Tibial nerve (tissue), 4 donors: Measurements from ENCODE around the gene GAL3ST2. TPM values are rescaled to one million over a fixed set of nuclear protein-coding genes. Genes with fewer than 3 reads are reported as not detected.

Experiments
- DNase-seq, 2 donors: peaks; one replicate each; pipeline ENCODE4 v3.0.0-alpha.2; 2019; ENCODE audit warnings: low spot score in 2 of 2
- H3K27ac ChIP-seq, 4 donors: fragments of 200-600 bp; sonication (generic) in 3 of 4; one replicate each; pipeline ENCODE4 v1.5.1; 2017 to 2019; ENCODE audit warnings: mild to moderate bottlenecking in 1 of 4
- H3K27me3 ChIP-seq, 2 donors: fragments of 200-600 bp; sonication (generic) in 1 of 2; one replicate each; pipeline versions ENCODE4 v1.5.1 to v1.6.0; 2017 to 2019
- H3K36me3 ChIP-seq, 3 donors: fragments of 200-600 bp; sonication (generic); one replicate each; pipeline ENCODE4 v1.5.1; 2018 to 2019
- H3K4me1 ChIP-seq, 4 donors: fragments of 200-600 bp; sonication (generic) in 3 of 4; one replicate each; pipeline ENCODE4 v1.5.1; 2017 to 2019
- H3K4me3 ChIP-seq, 4 donors: fragments of 200-600 bp; sonication (generic) in 3 of 4; one replicate each; pipeline ENCODE4 v1.5.1; 2017 to 2019; ENCODE audit warnings: mild to moderate bottlenecking in 1 of 4, moderate library complexity in 1 of 4
- H3K9me3 ChIP-seq, 4 donors: fragments of 200-600 bp; sonication (generic) in 3 of 4; one replicate each; pipeline ENCODE4 v1.5.1; 2017 to 2019
- EP300 ChIP-seq, 2 donors: sonication (generic); formaldehyde crosslinking; IDR thresholded peaks; one replicate each; pipeline ENCODE4 v1.6.1; 2017; ENCODE audit warnings: antibody characterized with exemption in 2 of 2, mild to moderate bottlenecking in 1 of 2
- POLR2A ChIP-seq, 2 donors: fragments of 450-650 bp; IDR thresholded peaks; one replicate each; pipeline ENCODE4 v1.6.1; 2017; ENCODE audit warnings: antibody characterized with exemption in 2 of 2, mild to moderate bottlenecking in 2 of 2, moderate library complexity in 2 of 2
- WGBS, 2 donors: methylation state at CpG; one replicate each; pipeline ENCODE4 v1.1.5; 2018; 5-methylcytosine and 5-hydroxymethylcytosine counted together
- total RNA-seq, 4 donors: library from RNA; depleted of rRNA; stranded (reverse); fragments of >200 nt; gene quantifications; one replicate each; pipeline ENCODE4 v1.1.0, GENCODE V29; 2016
- TF ChIP-seq, protein P1 (sequence below), 5 experiments: fragments of 200-600 bp in 3 of 5; fragments of 450-650 bp in 2 of 5; sonication (generic) in 3 of 5; IDR thresholded peaks; one replicate each; pipeline ENCODE4 v1.5.1; 2016 to 2019; ENCODE audit warnings: antibody characterized with exemption in 5 of 5, mild to moderate bottlenecking in 3 of 5, moderate library complexity in 2 of 5

The GAL3ST2 gene
- total RNA-seq, 4 donors from 2014 or later = 0.21 to 3.9 (median 0.30) TPM; not detected in 1

DNA sequence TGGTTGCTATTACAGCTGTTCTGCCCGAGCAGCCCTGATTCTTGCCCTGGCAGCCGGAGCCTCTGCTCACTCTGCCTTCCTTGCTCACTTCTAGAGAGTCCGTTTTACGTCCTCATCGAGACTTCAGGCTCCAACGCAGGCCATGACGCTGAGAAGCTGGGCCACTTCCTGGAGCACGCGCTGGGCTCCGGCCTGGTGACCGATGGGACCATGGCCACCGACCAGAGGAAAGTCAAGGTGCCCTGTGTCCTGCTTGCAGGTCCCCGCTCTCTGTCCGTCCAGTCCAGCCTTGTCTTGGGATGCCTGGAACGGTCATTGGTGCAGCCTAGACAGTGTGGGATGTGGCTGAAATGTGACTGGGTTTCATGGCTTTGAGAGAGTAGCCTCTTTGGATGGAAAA is 25.5 kb upstream of the GAL3ST2 start:
- Histone ChIP-seq H3K27me3 (no peaks in the 10 kb centered on the region), H3K9me3 (peaks cover 0 to 3% (median under 1%) of the 10 kb centered on the region in 4 donors), H3K4me3 (no peak overlapping the region), H3K36me3 (peaks cover 0 to 98% (median 0%) of the 10 kb centered on the region in 3 donors), H3K4me1 (peaks cover 0 to 12% (median 0%) of the 10 kb centered on the region in 4 donors), H3K27ac (no peak overlapping the region)
- 85% methylated on average over 15 of the region's 15 CpGs for WGBS, 2 donors
- TF ChIP-seq, protein P1, sequence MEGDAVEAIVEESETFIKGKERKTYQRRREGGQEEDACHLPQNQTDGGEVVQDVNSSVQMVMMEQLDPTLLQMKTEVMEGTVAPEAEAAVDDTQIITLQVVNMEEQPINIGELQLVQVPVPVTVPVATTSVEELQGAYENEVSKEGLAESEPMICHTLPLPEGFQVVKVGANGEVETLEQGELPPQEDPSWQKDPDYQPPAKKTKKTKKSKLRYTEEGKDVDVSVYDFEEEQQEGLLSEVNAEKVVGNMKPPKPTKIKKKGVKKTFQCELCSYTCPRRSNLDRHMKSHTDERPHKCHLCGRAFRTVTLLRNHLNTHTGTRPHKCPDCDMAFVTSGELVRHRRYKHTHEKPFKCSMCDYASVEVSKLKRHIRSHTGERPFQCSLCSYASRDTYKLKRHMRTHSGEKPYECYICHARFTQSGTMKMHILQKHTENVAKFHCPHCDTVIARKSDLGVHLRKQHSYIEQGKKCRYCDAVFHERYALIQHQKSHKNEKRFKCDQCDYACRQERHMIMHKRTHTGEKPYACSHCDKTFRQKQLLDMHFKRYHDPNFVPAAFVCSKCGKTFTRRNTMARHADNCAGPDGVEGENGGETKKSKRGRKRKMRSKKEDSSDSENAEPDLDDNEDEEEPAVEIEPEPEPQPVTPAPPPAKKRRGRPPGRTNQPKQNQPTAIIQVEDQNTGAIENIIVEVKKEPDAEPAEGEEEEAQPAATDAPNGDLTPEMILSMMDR (IDR thresholded peaks at IDR 0.05) = no peak
- TF ChIP-seq POLR2A (IDR thresholded peaks at IDR 0.05) (no peak), EP300 (IDR thresholded peaks at IDR 0.05) (no peak)
- DNase-seq = no peak

DNA sequence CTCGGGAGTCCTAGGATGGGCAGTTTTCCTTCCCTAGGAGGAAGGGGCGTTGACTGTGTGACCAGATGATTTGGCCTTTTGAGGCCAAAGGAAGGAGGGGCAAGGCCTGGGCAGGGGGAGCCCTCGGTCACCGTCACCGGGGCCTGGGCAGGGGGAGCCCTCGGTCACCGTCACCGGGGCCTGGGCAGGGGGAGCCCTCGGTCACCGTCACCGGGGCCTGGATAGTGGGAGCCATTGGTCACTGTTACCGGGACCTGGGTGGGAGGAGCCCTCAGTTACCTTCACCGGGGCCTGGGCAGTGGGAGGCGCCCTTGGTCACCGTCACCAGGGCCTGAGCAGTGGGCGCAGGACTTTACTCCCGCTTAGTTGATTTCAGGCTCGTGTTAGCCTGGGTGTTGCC is 24.8 kb upstream of the GAL3ST2 start:
- Histone ChIP-seq H3K4me1 (peaks cover 0 to 12% (median 0%) of the 10 kb centered on the region in 4 donors), H3K27ac (no peak overlapping the region), H3K27me3 (no peaks in the 10 kb centered on the region), H3K9me3 (no peaks in the 10 kb centered on the region), H3K36me3 (peaks cover 0 to 98% (median 0%) of the 10 kb centered on the region in 3 donors), H3K4me3 (no peak overlapping the region)
- DNase-seq = no peak
- 87 to 88% methylated on average over 10 to 18 of the region's 18 CpGs for WGBS, 2 donors
- TF ChIP-seq, protein P1 (IDR thresholded peaks at IDR 0.05) = no peak

DNA sequence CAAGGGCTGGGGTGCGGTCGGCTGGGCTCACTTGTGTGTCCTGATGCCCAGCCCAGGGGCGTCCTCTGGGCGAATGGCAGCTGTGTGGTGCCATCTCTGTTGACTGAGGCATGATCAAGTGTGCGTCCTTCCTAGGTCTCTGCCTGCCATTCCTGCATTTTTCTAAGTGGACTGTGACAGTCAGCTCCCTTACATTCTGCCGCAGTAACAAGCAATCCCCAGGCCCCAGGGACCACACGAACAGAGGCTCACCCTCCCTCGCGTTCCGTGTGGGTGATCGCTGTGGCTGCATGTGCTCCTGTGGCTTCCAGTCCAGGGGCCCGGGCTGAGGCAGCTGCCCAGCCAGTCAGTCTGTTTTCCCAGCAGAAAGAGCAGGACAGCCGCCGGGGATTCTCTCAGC is 24.4 kb upstream of the GAL3ST2 start:
- H3K9me3 ChIP-seq = no peaks in the 10 kb centered on the region
- no peak for DNase-seq
- TF ChIP-seq POLR2A (IDR thresholded peaks at IDR 0.05) (no peak), EP300 (IDR thresholded peaks at IDR 0.05) (no peak)
- TF ChIP-seq, protein P1 (IDR thresholded peaks at IDR 0.05) = no peak
- WGBS, 2 donors = 88 to 100% methylated on average over 7 to 8 of the region's 14 CpGs
- no peaks in the 10 kb centered on the region for H3K27me3 ChIP-seq
- peaks cover 0 to 98% (median 0%) of the 10 kb centered on the region in 3 donors for H3K36me3 ChIP-seq
- H3K4me1 ChIP-seq = peaks cover 0 to 12% (median 0%) of the 10 kb centered on the region in 4 donors
- H3K4me3 ChIP-seq = no peak overlapping the region
- H3K27ac ChIP-seq = no peak overlapping the region

DNA sequence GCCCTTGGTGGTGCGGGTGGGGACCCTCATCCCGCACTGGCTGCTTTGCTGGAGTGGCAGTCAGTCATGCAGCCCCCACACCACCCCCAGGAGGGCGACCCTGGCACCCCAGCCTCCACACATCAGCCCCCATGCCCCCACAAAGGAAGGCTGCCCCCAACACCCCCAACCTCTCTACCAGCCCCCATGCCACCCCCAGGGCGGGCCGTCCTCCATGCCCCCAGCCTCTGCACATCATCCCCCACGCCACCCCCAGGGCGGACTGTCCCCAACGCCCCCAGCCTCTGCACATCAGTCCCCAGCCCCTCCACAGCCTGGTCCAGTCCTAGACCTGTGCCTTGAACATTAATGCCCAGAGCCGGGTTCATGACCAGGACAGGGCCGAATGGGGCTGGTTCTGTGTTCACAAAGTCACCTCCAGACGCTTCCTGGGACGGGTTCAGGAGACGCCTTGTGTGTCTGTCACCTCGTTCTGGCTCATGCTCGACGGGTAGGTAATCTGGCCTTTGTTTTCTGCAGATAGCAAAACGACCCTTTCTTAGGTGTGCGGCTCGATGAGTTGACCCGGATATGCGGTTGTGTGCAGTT is 23.8 kb upstream of the GAL3ST2 start:
- no peaks in the 10 kb centered on the region for H3K27me3 ChIP-seq
- peaks cover 0 to 98% (median 0%) of the 10 kb centered on the region in 3 donors for H3K36me3 ChIP-seq
- H3K9me3 ChIP-seq = no peaks in the 10 kb centered on the region
- TF ChIP-seq EP300 (IDR thresholded peaks at IDR 0.05) (no peak), POLR2A (IDR thresholded peaks at IDR 0.05) (no peak)
- TF ChIP-seq, protein P1 (IDR thresholded peaks at IDR 0.05) = no peak
- H3K27ac ChIP-seq = no peak overlapping the region
- H3K4me1 ChIP-seq = peaks cover 0 to 12% (median 0%) of the 10 kb centered on the region in 4 donors
- WGBS, 2 donors = 89 to 97% methylated on average over 15 to 20 of the region's 21 CpGs
- H3K4me3 ChIP-seq = no peak overlapping the region
- no peak for DNase-seq

DNA sequence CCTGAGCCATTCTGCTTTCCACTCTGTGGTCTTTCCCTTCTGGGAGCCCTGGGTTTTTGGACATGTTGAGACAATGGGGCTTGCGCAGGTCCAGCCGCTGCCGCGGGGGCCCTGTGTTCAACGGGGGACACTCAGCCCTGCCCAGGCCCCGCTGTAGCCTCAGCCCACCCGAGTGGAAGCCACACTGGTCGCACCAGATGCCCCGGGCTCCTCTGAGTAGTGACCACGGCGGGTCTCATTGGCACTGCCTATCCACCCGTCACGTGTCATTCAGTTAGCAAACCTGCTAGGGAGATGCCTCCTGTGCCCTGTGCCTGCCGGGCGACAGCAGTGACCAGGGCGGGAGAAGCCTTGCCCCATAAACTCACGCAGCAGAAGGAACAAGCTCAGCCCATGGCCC is 23.1 kb upstream of the GAL3ST2 start:
- Histone ChIP-seq H3K4me3 (no peak overlapping the region), H3K27me3 (no peaks in the 10 kb centered on the region), H3K27ac (no peak overlapping the region), H3K36me3 (peaks cover 0 to 98% (median 0%) of the 10 kb centered on the region in 3 donors), H3K9me3 (no peaks in the 10 kb centered on the region), H3K4me1 (peaks cover 0 to 12% (median 0%) of the 10 kb centered on the region in 4 donors)
- TF ChIP-seq EP300 (IDR thresholded peaks at IDR 0.05) (no peak), POLR2A (IDR thresholded peaks at IDR 0.05) (no peak)
- TF ChIP-seq, protein P1 (IDR thresholded peaks at IDR 0.05) = no peak
- 93 to 96% methylated on average over 17 of the region's 17 CpGs for WGBS, 2 donors
- no peak for DNase-seq
